ENCODE measurements around the gene GALNT12.

Gene GALNT12

GRCh38 chr9:98783518-98784226 lies 23.8 kb upstream of the GALNT12 start:
- DNase-seq, result no peak

GRCh38 chr9:98784831-98785806 lies 22.4 kb upstream of the GALNT12 start:
- DNase-seq, result no peak

- no peak for DNase-seq
These were observed 20.5 kb upstream of the GALNT12 start for GRCh38 chr9:98786750-98787510.

- DNase-seq, result no peak
These were observed 19.6 kb upstream of the GALNT12 start for GRCh38 chr9:98787766-98788335.

GRCh38 chr9:98789483-98790133 lies 17.9 kb upstream of the GALNT12 start:
- no peak for DNase-seq

- peak; percentile 25 for DNase-seq
These were observed 17.2 kb upstream of the GALNT12 start for GRCh38 chr9:98790134-98790841.

GRCh38 chr9:98790842-98791607 lies 16.4 kb upstream of the GALNT12 start:
- no peak for DNase-seq

- no peak for DNase-seq
These were observed 15.6 kb upstream of the GALNT12 start for GRCh38 chr9:98791608-98792490.

GRCh38 chr9:98793031-98793430 lies 14.4 kb upstream of the GALNT12 start:
- no peak for DNase-seq

GRCh38 chr9:98794802-98795201 lies 12.7 kb upstream of the GALNT12 start:
- DNase-seq, result no peak

- no peak for DNase-seq
These were observed 12.0 kb upstream of the GALNT12 start for GRCh38 chr9:98795295-98795955.

- DNase-seq, result peak; percentile 37
These were observed 11.5 kb upstream of the GALNT12 start for GRCh38 chr9:98795970-98796363.

GRCh38 chr9:98796364-98797101 lies 10.9 kb upstream of the GALNT12 start, which contains the start of gene ANKS6:
ANKS6 (minus strand) TSS chr9:98796555; CDS start chr9:98796491, 64 bp downstream.
- peak; percentile 37 for DNase-seq

GRCh38 chr9:98797491-98797890 lies 10.0 kb upstream of the GALNT12 start:
- DNase-seq, result no peak

GRCh38 chr9:98798254-98798653 lies 9.2 kb upstream of the GALNT12 start:
- no peak for DNase-seq

- no peak for DNase-seq
These were observed 5.9 kb upstream of the GALNT12 start for GRCh38 chr9:98801561-98801960.

GRCh38 chr9:98801969-98802371 lies 5.5 kb upstream of the GALNT12 start:
- no peak for DNase-seq

- DNase-seq, result no peak
These were observed 3.4 kb upstream of the GALNT12 start for GRCh38 chr9:98804083-98804482.
